NCI-H1092 (cell line): ENCODE results near the gene TMEM132D.
"Not testable (repeated sequence)": the region's sequence is repeated elsewhere in the genome, so short reads cannot be mapped to it uniquely, and the experiment has no call there.

Source experiments
- DNase-seq: peaks from one replicate; lab custom pipeline; 2025; lab: John Stamatoyannopoulos, UW

The TMEM132D gene

DNA sequence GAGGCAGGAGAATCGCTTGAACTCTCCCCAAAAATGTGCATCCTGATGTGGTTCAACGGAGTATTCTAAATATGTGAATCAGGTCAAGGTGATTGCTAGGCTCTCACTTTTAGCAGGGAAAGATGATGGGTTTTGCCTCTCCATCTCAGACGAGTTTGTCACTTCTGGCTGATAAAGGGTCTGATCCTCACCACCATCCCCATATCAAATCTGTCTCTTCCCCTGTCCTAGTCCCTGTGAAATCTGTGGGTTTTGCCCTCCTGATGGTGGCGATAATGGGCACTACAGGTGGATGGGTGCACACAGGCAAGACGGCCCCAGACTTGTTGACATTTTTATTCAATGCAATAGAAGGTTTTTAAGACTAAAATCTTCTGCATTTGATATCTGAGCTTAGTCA lies 665.9 kb downstream of the TMEM132D start:
- DNase-seq = no peak

GRCh38 chr12:129234209-129234608 lies 669.6 kb downstream of the TMEM132D start:
- no peak for DNase-seq

- DNase-seq = no peak
Measured at GRCh38 chr12:129231491-129231890, 672.3 kb downstream of the TMEM132D start.

GRCh38 chr12:129230995-129231394 lies 672.8 kb downstream of the TMEM132D start:
- DNase-seq = no peak

DNA sequence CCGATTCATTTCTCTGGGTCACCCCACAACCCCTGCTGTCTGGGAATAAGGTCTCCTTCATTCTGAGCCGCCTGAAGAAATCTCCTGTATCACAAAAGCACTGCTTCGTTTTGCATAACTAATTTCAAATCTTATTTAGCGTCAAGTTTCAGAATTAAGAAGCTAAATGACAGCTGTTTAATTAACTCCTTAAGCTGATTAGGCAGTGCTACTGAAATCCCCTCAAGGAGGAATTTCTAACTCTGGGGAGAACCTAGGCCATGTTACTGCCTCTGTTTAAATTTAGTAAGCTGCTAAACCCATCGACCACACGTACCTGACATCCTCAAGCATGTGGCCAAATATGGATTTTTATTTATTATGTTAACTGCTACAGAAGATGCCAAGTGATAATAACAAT lies 677.0 kb downstream of the TMEM132D start:
- DNase-seq = no peak

- no peak for DNase-seq
Measured at GRCh38 chr12:129226005-129226404, 677.8 kb downstream of the TMEM132D start.

DNA sequence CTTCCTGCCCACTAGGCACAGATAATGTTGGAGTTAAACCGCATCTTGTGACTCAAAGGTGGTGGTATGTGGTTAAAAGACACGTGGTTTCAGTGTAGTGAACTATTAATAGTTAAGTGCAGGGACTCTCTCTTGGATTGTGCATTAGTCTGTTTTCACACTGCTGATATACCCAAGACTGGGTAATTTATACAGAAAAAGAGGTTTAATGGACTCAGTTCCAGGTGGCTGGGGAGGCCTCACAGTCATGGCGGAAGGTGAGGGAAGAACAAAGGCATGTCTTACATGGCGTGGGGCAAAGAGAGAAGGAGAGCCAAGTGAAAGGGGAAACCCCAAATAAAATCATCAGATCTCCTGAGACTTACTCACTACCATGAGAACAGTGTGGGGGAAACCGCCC lies 688.3 kb downstream of the TMEM132D start:
- DNase-seq = no peak

DNA sequence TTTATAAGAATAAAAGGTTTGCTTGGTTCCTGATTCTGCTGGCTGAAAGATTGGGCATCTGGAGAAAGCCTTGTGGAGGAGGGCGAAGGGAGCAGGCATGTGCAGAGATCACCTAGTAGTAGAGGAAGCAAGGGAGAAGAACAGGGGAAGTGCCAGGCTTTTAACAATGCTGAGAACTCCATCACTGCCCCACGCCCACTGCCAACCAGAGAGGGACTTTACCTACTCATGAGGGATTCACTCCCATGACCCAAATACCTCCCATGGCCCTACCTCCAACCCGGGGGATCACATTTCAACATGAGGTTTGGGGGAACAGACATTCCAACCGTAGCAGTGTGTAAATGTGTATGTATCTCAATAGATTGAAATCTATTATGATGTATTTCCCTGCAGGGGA lies 690.3 kb downstream of the TMEM132D start:
- DNase-seq = no peak

DNA sequence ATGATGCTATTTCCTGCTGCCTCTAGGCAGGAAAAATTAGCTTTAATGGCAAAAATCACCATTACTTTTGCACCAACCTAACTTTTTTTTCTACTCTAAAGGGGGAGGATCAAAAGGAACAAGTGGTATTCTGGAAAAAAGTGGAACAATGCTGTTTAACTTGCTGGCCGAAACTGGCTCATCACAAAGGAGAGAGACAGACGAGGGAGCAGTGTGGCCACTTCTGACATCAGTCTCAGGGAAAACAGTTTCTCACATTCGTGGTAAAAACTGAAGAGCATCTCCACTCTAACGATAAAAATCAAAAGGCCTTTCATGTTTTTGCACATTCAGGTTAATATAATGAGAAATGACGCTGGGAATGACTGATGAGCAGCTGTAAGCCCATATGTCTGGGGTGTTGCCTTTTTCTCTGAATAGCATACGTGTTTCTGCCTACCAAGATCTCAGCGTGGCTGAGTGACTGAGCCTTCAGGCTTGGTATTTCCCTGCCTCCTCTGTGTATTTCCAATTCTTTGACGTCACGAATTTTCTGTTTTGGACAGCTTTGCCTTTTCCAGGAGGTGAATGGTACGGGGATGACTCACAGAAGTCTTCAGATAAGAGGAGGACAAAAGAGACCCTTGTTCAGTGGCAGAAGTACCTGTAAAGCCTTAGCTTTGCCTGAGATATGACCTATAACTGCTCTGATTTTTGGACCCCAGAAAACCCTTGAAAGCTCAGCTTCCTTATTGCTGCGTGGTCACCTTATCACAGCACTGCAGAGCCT lies 691.8 kb downstream of the TMEM132D start:
- DNase-seq = no peak

DNA sequence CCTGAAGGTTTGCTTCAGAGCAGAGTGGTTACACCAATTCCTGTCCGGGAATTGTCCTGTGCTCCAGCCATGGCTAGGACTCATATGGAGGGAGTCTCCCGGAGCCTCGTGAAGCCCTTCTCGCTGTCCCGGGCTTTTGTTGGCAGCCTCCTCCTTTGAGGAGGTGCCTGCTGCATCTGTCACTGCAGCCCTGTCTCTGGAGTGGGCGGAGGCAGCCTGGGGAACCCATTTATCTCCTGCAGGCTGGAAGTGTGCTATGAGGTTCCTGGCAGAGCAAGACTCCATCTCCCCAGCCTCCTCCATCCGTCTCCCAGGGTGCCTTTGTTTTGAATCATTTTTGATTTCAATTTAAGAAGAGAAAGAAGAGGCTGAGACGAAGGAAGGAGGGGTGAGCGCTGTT lies 695.3 kb downstream of the TMEM132D start:
- no peak for DNase-seq

GRCh38 chr12:129207084-129207483 lies 696.7 kb downstream of the TMEM132D start:
- no peak for DNase-seq

DNA sequence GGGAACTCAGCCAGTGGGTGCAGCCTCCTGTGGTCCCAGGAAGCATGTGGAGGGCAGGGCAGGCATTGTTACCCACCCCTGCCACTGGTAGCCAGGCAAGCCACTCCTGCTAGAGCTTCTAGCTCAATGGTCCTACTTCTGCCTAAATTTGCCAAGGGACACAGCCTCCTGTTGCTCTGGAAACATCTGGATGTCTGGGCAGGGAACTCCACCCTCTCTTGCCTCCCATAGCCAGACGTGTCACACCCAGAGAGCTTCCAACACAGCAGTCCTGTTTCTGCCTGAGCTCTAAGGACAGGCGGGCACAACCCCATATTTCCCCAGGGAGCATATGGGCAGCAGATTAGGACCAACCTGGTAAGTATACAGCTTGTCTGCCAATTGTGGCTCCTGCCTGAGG lies 700.4 kb downstream of the TMEM132D start:
- no peak for DNase-seq

- DNase-seq = no peak
Measured at GRCh38 chr12:129202109-129202814, 701.6 kb downstream of the TMEM132D start.

GRCh38 chr12:129201029-129201428 lies 702.8 kb downstream of the TMEM132D start:
- no peak for DNase-seq

DNA sequence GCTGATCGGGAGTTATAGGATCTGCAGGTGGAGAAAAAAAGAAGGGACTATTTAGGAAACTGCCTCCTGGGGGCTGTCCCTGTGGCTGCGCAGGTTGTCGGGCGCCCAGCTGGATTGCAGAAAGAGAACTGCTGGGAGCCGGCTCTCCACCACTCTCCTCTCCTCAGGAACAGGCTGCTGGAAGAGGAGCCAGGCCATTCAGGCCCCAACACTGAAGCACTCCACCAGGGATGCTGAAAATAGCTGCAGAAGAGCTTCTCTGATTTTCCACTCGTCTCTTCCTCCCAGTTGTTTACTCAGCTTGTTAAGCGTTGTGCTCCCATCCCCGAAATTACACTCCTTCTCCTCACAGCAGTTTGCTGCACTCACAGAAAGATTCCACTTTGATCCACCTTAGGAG lies 703.2 kb downstream of the TMEM132D start:
- peak; percentile 12 for DNase-seq

DNA sequence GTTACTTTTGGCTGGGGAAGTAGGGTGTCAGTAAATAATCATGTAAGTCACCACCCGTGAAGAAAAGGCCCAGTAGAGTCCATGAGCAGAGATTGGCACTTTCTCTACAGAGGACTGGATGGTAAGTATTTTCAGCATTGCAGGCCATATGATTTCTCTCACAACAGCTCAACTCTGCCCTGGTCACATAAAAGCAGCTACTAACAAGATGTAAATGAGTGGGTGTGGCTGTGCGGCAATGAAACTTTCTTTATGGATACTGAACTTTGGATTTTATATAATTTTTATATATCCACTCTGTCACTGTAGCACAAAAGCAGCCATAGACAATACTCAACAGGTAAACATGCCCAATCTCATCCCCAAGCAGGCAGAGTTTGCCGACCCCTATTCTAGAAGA lies 706.9 kb downstream of the TMEM132D start:
- DNase-seq = no peak

- no peak for DNase-seq
Measured at GRCh38 chr12:129195081-129195480, 708.7 kb downstream of the TMEM132D start.

GRCh38 chr12:129193263-129193871 lies 710.5 kb downstream of the TMEM132D start:
- DNase-seq = no peak

DNA sequence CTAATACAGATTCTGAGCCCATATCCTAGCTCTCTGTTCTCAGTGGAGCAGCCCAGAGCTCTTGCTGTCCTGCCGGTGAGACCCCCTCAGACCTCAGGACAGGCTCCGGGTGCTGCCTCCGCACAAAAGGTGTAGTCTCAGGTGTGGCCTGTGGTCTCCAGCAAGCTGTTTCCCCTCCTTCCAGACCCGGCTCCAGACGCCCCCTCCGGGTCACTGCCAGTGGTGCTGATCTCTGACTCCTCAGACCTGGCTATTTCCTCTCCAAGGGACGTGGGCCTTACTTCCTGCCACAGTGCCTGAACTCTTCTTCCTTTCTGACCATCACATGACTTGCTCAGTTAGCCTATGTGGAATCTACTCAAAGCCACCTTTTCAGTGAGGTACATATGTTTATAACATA lies 713.0 kb downstream of the TMEM132D start:
- no peak for DNase-seq

DNA sequence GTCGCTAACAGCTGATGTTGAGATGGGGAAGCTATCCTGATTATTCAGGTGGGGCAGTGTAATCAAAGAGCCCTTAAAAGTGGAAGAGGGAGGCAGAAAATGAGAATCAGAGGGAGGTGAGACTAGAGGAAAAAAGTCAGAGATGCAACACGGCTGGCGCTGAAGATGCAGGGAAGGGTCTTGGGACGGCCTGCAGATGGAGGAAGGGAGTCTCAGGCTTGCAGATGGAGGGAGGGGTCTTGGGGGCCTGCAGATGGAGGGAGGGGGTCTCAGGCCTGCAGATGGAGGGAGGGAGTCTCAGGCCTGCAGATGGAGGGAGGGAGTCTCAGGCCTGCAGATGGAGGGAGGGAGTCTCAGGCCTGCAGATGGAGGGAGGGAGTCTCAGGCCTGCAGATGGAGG lies 713.9 kb downstream of the TMEM132D start:
- not testable (repeated sequence) for DNase-seq

- DNase-seq = no peak
Measured at GRCh38 chr12:129186952-129187351, 716.9 kb downstream of the TMEM132D start.

- DNase-seq = no peak
Measured at GRCh38 chr12:129185855-129186254, 718.0 kb downstream of the TMEM132D start.
